Vagina (tissue), 2 donors: ENCODE results near the gene DDX17.

ENCODE experiments used
- POLR2A ChIP-seq, 2 donors: fragments of 450-650 bp; IDR thresholded peaks; one replicate each; pipeline ENCODE4 v1.6.1; 2017; ENCODE audit warnings: antibody characterized with exemption in 2 of 2, mild to moderate bottlenecking in 2 of 2, moderate library complexity in 2 of 2
- POLR2AphosphoS5 ChIP-seq, 2 donors: sonication (generic); formaldehyde crosslinking; IDR thresholded peaks; one replicate each; pipeline ENCODE4 v1.9.0; 2017; ENCODE audit warnings: antibody characterized with exemption in 2 of 2, mild to moderate bottlenecking in 2 of 2, low read depth in 1 of 2; ENCODE audit not compliant: insufficient read depth in 1 of 2
- TF ChIP-seq, protein P1 (sequence below), 3 experiments: fragments of 450-650 bp in 2 of 3; fragments of 200-600 bp in 1 of 3; sonication (generic) in 1 of 3; IDR thresholded peaks; one replicate each; pipeline ENCODE4 v1.5.1; 2017 to 2019; ENCODE audit warnings: antibody characterized with exemption in 3 of 3, mild to moderate bottlenecking in 2 of 3, moderate library complexity in 2 of 3

- TF ChIP-seq POLR2AphosphoS5 (IDR thresholded peaks at IDR 0.05; ENCODE audit: insufficient read depth in 1 of 2, low read depth in 1 of 2) (no peak), POLR2A (IDR thresholded peaks at IDR 0.05) (no peak)
- TF ChIP-seq, protein P1, sequence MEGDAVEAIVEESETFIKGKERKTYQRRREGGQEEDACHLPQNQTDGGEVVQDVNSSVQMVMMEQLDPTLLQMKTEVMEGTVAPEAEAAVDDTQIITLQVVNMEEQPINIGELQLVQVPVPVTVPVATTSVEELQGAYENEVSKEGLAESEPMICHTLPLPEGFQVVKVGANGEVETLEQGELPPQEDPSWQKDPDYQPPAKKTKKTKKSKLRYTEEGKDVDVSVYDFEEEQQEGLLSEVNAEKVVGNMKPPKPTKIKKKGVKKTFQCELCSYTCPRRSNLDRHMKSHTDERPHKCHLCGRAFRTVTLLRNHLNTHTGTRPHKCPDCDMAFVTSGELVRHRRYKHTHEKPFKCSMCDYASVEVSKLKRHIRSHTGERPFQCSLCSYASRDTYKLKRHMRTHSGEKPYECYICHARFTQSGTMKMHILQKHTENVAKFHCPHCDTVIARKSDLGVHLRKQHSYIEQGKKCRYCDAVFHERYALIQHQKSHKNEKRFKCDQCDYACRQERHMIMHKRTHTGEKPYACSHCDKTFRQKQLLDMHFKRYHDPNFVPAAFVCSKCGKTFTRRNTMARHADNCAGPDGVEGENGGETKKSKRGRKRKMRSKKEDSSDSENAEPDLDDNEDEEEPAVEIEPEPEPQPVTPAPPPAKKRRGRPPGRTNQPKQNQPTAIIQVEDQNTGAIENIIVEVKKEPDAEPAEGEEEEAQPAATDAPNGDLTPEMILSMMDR (IDR thresholded peaks at IDR 0.05), result no peak
Measured at GRCh38 chr22:38455076-38455529, 51.0 kb downstream of the DDX17 start, which contains the start of gene KCNJ4.
